Peyer's patch (tissue), 4 donors: ENCODE measurements around the gene NATD1.

ENCODE experiments used
- POLR2A ChIP-seq, 2 donors: fragments of 450-650 bp; IDR thresholded peaks; one replicate each; pipeline ENCODE4 v1.5.1; 2017; ENCODE audit warnings: antibody characterized with exemption in 2 of 2, mild to moderate bottlenecking in 2 of 2, moderate library complexity in 2 of 2
- TF ChIP-seq, protein P1 (sequence below), 6 experiments: fragments of 450-650 bp in 4 of 6; fragments of 200-600 bp in 2 of 6; sonication (generic) in 1 of 6; IDR thresholded peaks; one replicate each; pipeline ENCODE4 v1.5.1; 2017 to 2019; ENCODE audit warnings: antibody characterized with exemption in 6 of 6, mild to moderate bottlenecking in 3 of 6, moderate library complexity in 1 of 6

DNA sequence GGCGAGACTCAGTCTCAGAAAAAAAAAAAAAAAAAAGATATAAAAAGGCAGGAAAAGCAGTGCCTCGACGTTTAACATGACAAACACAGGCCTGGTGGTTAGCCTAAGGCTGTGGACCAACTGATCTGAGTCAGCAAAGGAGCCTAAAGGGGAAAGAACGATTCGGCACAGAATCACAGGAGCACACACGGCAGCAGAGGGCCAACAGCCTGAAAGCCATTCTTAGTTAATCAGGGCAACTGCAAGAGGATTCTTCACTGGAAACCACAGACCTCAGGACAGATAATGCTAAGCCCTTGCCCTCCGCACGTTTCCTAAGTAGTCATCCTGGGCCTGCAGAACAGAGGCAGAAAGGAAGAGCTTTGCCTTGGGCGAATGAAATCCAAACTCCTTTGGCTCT, 53.9 kb downstream of the NATD1 start:
- TF ChIP-seq, protein P1, sequence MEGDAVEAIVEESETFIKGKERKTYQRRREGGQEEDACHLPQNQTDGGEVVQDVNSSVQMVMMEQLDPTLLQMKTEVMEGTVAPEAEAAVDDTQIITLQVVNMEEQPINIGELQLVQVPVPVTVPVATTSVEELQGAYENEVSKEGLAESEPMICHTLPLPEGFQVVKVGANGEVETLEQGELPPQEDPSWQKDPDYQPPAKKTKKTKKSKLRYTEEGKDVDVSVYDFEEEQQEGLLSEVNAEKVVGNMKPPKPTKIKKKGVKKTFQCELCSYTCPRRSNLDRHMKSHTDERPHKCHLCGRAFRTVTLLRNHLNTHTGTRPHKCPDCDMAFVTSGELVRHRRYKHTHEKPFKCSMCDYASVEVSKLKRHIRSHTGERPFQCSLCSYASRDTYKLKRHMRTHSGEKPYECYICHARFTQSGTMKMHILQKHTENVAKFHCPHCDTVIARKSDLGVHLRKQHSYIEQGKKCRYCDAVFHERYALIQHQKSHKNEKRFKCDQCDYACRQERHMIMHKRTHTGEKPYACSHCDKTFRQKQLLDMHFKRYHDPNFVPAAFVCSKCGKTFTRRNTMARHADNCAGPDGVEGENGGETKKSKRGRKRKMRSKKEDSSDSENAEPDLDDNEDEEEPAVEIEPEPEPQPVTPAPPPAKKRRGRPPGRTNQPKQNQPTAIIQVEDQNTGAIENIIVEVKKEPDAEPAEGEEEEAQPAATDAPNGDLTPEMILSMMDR (IDR thresholded peaks at IDR 0.05): no peak
- no peak for TF ChIP-seq POLR2A (IDR thresholded peaks at IDR 0.05)
